Loucy (cell line): ENCODE measurements around the gene CDC42BPA.

Experiments
- H2AFZ ChIP-seq: fragments of 200-600 bp; sonication (generic); 2 replicates; pipeline ENCODE4 v1.6.0; 2016; ENCODE audit warnings: antibody characterized with exemption, mild to moderate bottlenecking, low read length, moderate library complexity
- H3F3A ChIP-seq: fragments of 200-600 bp; 2 replicates; pipeline ENCODE4 v1.6.0; 2016; ENCODE audit warnings: antibody characterized with exemption, low read depth, mild to moderate bottlenecking
- H3K27me3 ChIP-seq: fragments of 200-600 bp; sonication (generic); 2 replicates; pipeline ENCODE4 v1.6.1; 2014; ENCODE audit warnings: low read length, mild to moderate bottlenecking; ENCODE audit not compliant: insufficient read depth, poor library complexity, severe bottlenecking
- H3K36me3 ChIP-seq: fragments of 200-600 bp; sonication (generic); 2 replicates; pipeline ENCODE4 v1.6.1; 2016; ENCODE audit warnings: low read length; ENCODE audit not compliant: insufficient read depth
- H3K4me1 ChIP-seq: fragments of 200-600 bp; sonication (generic); 2 replicates; pipeline ENCODE4 v1.5.1; 2014; ENCODE audit warnings: low read length, mild to moderate bottlenecking; ENCODE audit not compliant: insufficient read depth, poor library complexity, severe bottlenecking
- H3K4me2 ChIP-seq: fragments of 200-600 bp; sonication (generic); 2 replicates; pipeline ENCODE4 v1.6.0; 2014; ENCODE audit warnings: antibody characterized with exemption, low read length, low read depth, mild to moderate bottlenecking; ENCODE audit not compliant: poor library complexity, severe bottlenecking
- H3K4me3 ChIP-seq: fragments of 200-600 bp; sonication (generic); 2 replicates; pipeline ENCODE4 v1.5.1; 2014; ENCODE audit warnings: low read length, mild to moderate bottlenecking, mixed read lengths; ENCODE audit not compliant: poor library complexity, severe bottlenecking
- H3K79me2 ChIP-seq: fragments of 200-600 bp; sonication (generic); 2 replicates; pipeline ENCODE4 v1.6.1; 2014; ENCODE audit warnings: low read length; ENCODE audit not compliant: insufficient read depth
- H3K9ac ChIP-seq: fragments of 200-600 bp; sonication (generic); 2 replicates; pipeline ENCODE4 v1.6.0; 2014; ENCODE audit warnings: mild to moderate bottlenecking, low read depth, low read length, moderate library complexity; ENCODE audit not compliant: poor library complexity, severe bottlenecking
- H3K9me2 ChIP-seq: fragments of 200-600 bp; sonication (generic); replicated peaks from 2 replicates; pipeline ENCODE4 v1.6.1; 2016; ENCODE audit warnings: low read depth, low read length, mixed read lengths
- H3K9me3 ChIP-seq: fragments of 200-600 bp; sonication (generic); 2 replicates; pipeline ENCODE4 v1.6.1; 2014; ENCODE audit warnings: mild to moderate bottlenecking, antibody characterized with exemption, low read length, low read depth; ENCODE audit not compliant: insufficient read depth
- H4K20me1 ChIP-seq: fragments of 200-600 bp; sonication (generic); 2 replicates; pipeline ENCODE4 v1.6.0; 2014; ENCODE audit warnings: antibody characterized with exemption, low read length, mild to moderate bottlenecking; ENCODE audit not compliant: insufficient read depth, poor library complexity, severe bottlenecking
- CTCF ChIP-seq: fragments of 200-600 bp; sonication (generic); conservative IDR thresholded peaks from 2 replicates; pipeline ENCODE4 v1.5.1; 2014; ENCODE audit warnings: mild to moderate bottlenecking, antibody characterized with exemption, low read length
- EZH2phosphoT487 ChIP-seq: fragments of 200-600 bp; IDR thresholded peaks from 2 replicates; pipeline ENCODE4 v1.6.1; 2018; ENCODE audit warnings: antibody characterized with exemption, mild to moderate bottlenecking, moderate library complexity, borderline replicate concordance

CDC42BPA gene

GRCh38 chr1:226979115-226979516, 339.2 kb downstream of the CDC42BPA start:
- no peaks in the 10 kb centered on the region for H3F3A ChIP-seq
- peaks cover 40% of the 10 kb centered on the region; the same call in 1 of the 2 replicates for H3K36me3 ChIP-seq
- no peak overlapping the region for H2AFZ ChIP-seq
- H3K9me2 ChIP-seq: no peaks in the 10 kb centered on the region
- no peak overlapping the region for H3K9ac ChIP-seq
- no peaks in the 10 kb centered on the region for H3K79me2 ChIP-seq
- no peaks in the 10 kb centered on the region for H3K9me3 ChIP-seq
- TF ChIP-seq EZH2phosphoT487 (no peak), CTCF (no peak)
- no peaks in the 10 kb centered on the region for H4K20me1 ChIP-seq
- H3K4me1 ChIP-seq: no peaks in the 10 kb centered on the region
- no peak overlapping the region for H3K4me3 ChIP-seq
- no peak overlapping the region for H3K4me2 ChIP-seq
- no peaks in the 10 kb centered on the region for H3K27me3 ChIP-seq

DNA sequence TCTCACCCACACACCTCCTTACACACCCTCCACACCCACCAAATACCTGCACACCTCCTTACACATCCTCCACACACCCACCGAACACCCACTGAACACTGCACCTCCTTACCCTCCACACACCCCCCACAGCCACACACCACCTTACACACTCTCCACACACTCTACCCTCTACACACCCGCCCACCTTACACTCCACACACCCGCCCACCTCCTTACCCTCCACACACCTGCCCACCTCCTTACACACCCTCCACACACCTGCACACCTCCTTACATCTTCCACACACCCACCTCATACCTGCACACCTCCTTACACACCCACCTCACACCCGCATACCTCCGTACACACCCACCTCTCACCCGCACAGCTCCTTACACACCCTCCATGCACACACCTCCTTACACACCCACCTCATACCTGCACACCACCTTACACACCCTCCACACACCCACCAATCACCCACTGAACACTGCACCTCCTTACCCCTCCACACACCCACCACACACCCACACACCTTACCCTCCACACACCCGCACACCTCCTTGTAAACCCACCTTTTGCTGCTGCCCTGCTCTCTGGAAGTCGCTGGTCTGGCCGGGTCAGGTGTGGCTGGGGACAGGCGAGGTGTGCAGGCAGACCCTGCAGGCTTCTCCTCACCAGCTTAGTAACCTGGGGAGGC, 339.7 kb downstream of the CDC42BPA start:
- Histone ChIP-seq H3K36me3 (peaks cover 36% of the 10 kb centered on the region; the same call in 1 of the 2 replicates), H3K4me3 (no peak overlapping the region), H3K79me2 (no peaks in the 10 kb centered on the region), H3K4me2 (no peak overlapping the region), H3K9me3 (no peaks in the 10 kb centered on the region), H3K9ac (no peak overlapping the region), H3K4me1 (no peaks in the 10 kb centered on the region), H3K9me2 (no peaks in the 10 kb centered on the region), H4K20me1 (no peaks in the 10 kb centered on the region), H3F3A (no peaks in the 10 kb centered on the region), H2AFZ (no peak overlapping the region), H3K27me3 (no peaks in the 10 kb centered on the region)
- TF ChIP-seq CTCF (no peak), EZH2phosphoT487 (no peak)

DNA sequence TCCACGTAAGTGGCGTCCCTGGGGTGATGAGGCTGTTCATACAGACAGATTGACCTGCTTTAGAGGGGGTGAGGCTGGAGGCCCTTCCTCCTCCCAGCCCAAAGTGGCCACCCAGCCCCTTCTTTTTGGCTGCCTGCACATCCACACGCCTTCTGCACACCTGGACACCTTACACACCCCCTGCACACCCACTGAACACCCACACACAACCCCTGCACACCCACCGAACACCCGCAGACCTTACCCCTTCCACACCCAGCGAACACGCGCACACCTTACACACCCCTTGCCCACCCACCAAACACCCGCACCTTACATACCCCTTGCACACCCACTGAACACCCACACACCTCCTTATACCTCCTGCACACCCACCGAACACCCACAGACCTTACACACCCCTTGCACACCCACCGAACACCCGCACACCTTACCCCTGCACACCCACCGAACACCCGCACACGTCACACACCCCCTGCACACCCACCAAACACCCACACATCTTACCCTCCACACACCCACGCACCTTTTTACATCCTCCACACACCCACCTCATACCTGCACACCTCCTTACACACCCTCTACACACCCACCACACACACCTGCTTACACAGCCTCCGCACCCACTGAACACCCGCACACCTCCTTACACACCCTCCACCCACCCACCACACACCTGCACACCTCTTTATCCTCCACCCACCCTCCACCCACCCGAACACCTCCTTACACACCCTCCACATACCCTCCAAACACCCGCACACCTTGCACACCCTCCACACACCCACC, 340.5 kb downstream of the CDC42BPA start:
- TF ChIP-seq EZH2phosphoT487 (no peak), CTCF (no peak)
- Histone ChIP-seq H3K9me2 (no peaks in the 10 kb centered on the region), H3K4me3 (no peak overlapping the region), H3K36me3 (peaks cover 30% of the 10 kb centered on the region; the same call in 1 of the 2 replicates), H3K27me3 (no peaks in the 10 kb centered on the region), H2AFZ (no peak overlapping the region), H3K79me2 (no peaks in the 10 kb centered on the region), H3K9ac (no peak overlapping the region), H4K20me1 (no peaks in the 10 kb centered on the region), H3K4me1 (no peaks in the 10 kb centered on the region), H3F3A (no peaks in the 10 kb centered on the region), H3K9me3 (no peaks in the 10 kb centered on the region), H3K4me2 (no peak overlapping the region)
